ENCODE data around the gene COQ8B.

COQ8B gene

GRCh38 chr19:40717880-40718773, 1.4 kb upstream of the COQ8B start:
- Mint-ChIP-seq H3K27me3 (no peaks in the 10 kb centered on the region), H3K4me3 (peak overlapping the region; percentile 89), H3K36me3 (peaks cover 12% of the 10 kb centered on the region), H3K4me1 (peaks cover 46% of the 10 kb centered on the region), H3K9me3 (no peaks in the 10 kb centered on the region), H3K27ac (peak overlapping the region; percentile 98)
- ATAC-seq (ENCODE audit: low read depth): no peak
- DNase-seq (ENCODE audit: low spot score in 2 of 2): peak in 1 of 2 donors; percentile 23

DNA sequence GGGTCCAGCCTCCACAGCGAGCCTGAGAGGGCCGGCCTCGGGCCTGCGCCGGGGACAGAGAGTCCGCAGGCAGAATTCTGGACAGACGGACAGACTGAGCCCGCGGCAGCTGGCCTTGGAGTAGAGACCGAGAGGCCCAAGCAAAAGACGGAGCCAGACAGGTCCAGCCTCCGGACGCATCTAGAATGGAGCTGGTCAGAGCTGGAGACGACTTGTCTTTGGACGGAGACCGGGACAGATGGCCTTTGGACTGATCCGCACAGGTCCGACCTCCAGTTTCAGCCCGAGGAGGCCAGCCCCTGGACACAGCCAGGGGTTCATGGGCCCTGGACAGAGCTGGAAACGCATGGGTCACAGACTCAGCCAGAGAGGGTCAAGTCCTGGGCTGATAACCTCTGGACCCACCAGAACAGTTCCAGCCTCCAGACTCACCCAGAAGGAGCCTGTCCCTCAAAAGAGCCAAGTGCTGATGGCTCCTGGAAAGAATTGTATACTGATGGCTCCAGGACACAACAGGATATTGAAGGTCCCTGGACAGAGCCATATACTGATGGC, 716 bp upstream of the COQ8B start:
- H3K27me3 Mint-ChIP-seq: no peaks in the 10 kb centered on the region
- H3K9me3 Mint-ChIP-seq: no peaks in the 10 kb centered on the region
- peak overlapping the region; percentile 98 for H3K27ac Mint-ChIP-seq
- H3K36me3 Mint-ChIP-seq: peaks cover 14% of the 10 kb centered on the region
- no peak for DNase-seq (ENCODE audit: low spot score in 2 of 2)
- no peak for ATAC-seq (ENCODE audit: low read depth)
- peak overlapping the region; percentile 89 for H3K4me3 Mint-ChIP-seq
- H3K4me1 Mint-ChIP-seq: peaks cover 43% of the 10 kb centered on the region

- DNase-seq (ENCODE audit: low spot score in 2 of 2) (no peak), ATAC-seq (ENCODE audit: low read depth) (no peak)
- H3K4me3 Mint-ChIP-seq: peak overlapping the region; percentile 89
- H3K36me3 Mint-ChIP-seq: peaks cover 18% of the 10 kb centered on the region
- peaks cover 40% of the 10 kb centered on the region for H3K4me1 Mint-ChIP-seq
- no peaks in the 10 kb centered on the region for H3K9me3 Mint-ChIP-seq
- H3K27me3 Mint-ChIP-seq: no peaks in the 10 kb centered on the region
- H3K27ac Mint-ChIP-seq: peak overlapping the region; percentile 98
Measured at GRCh38 chr19:40716031-40716481, 630 bp downstream of the COQ8B start.

- no peaks in the 10 kb centered on the region for H3K9me3 Mint-ChIP-seq
- H3K27me3 Mint-ChIP-seq: no peaks in the 10 kb centered on the region
- H3K27ac Mint-ChIP-seq: peak overlapping the region; percentile 98
- DNase-seq (ENCODE audit: low spot score in 2 of 2) (peak; percentile 90 to 91), ATAC-seq (ENCODE audit: low read depth) (peak; percentile 68)
- peaks cover 35% of the 10 kb centered on the region for H3K4me1 Mint-ChIP-seq
- H3K36me3 Mint-ChIP-seq: peaks cover 15% of the 10 kb centered on the region
- H3K4me3 Mint-ChIP-seq: peak overlapping the region; percentile 89
Measured at GRCh38 chr19:40714441-40715299, 2.0 kb downstream of the COQ8B start.

GRCh38 chr19:40713939-40714338, 2.7 kb downstream of the COQ8B start:
- peak overlapping the region; percentile 98 for H3K27ac Mint-ChIP-seq
- no peaks in the 10 kb centered on the region for H3K27me3 Mint-ChIP-seq
- ATAC-seq (ENCODE audit: low read depth) (no peak), DNase-seq (ENCODE audit: low spot score in 2 of 2) (no peak)
- no peaks in the 10 kb centered on the region for H3K9me3 Mint-ChIP-seq
- H3K4me1 Mint-ChIP-seq: peaks cover 32% of the 10 kb centered on the region
- peaks cover 19% of the 10 kb centered on the region for H3K36me3 Mint-ChIP-seq
- H3K4me3 Mint-ChIP-seq: peak overlapping the region; percentile 89

- Mint-ChIP-seq H3K4me3 (no peak overlapping the region), H3K9me3 (no peaks in the 10 kb centered on the region), H3K36me3 (peaks cover 28% of the 10 kb centered on the region), H3K27ac (no peak overlapping the region), H3K4me1 (peaks cover 13% of the 10 kb centered on the region), H3K27me3 (no peaks in the 10 kb centered on the region)
- DNase-seq (ENCODE audit: low spot score in 2 of 2) (no peak), ATAC-seq (ENCODE audit: low read depth) (no peak)
Measured at GRCh38 chr19:40709817-40710216, 6.9 kb downstream of the COQ8B start.

DNA sequence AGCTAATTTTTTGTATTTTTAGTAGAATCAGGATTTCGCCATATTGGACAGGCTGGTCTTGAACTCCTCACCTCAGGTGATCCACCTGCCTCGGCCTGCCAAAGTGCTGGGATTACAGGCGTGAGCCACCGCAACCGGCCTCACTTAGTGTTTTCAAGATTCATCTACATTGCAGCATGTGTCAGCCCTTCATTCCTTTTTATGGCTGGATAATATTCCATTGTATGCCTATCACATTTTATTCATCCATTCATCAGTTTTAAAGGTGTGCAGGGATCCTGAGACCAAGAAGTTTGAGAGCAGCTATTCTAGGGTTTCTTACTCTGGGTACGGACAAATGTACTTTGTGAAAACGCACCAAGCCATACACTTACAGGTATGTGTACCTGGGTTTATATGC, 9.1 kb downstream of the COQ8B start:
- ATAC-seq (ENCODE audit: low read depth) (no peak), DNase-seq (ENCODE audit: low spot score in 2 of 2) (no peak)
- Mint-ChIP-seq H3K27me3 (no peaks in the 10 kb centered on the region), H3K4me1 (peaks cover 5% of the 10 kb centered on the region), H3K4me3 (no peak overlapping the region), H3K36me3 (peaks cover 34% of the 10 kb centered on the region), H3K9me3 (no peaks in the 10 kb centered on the region), H3K27ac (no peak overlapping the region)

- H3K27me3 Mint-ChIP-seq: no peaks in the 10 kb centered on the region
- no peaks in the 10 kb centered on the region for H3K9me3 Mint-ChIP-seq
- H3K27ac Mint-ChIP-seq: no peak overlapping the region
- no peak overlapping the region for H3K4me3 Mint-ChIP-seq
- peaks cover 33% of the 10 kb centered on the region for H3K36me3 Mint-ChIP-seq
- peaks cover 2% of the 10 kb centered on the region for H3K4me1 Mint-ChIP-seq
- ATAC-seq (ENCODE audit: low read depth) (no peak), DNase-seq (ENCODE audit: low spot score in 2 of 2) (no peak)
Measured at GRCh38 chr19:40705950-40706619, 10.6 kb downstream of the COQ8B start.

GRCh38 chr19:40705362-40705651, 11.4 kb downstream of the COQ8B start:
- peaks cover 32% of the 10 kb centered on the region for H3K36me3 Mint-ChIP-seq
- H3K27ac Mint-ChIP-seq: no peak overlapping the region
- no peaks in the 10 kb centered on the region for H3K4me1 Mint-ChIP-seq
- no peak overlapping the region for H3K4me3 Mint-ChIP-seq
- H3K9me3 Mint-ChIP-seq: no peaks in the 10 kb centered on the region
- no peak for ATAC-seq (ENCODE audit: low read depth)
- DNase-seq (ENCODE audit: low spot score in 2 of 2): no peak
- H3K27me3 Mint-ChIP-seq: no peaks in the 10 kb centered on the region

GRCh38 chr19:40704491-40705361, 12.0 kb downstream of the COQ8B start:
- H3K4me1 Mint-ChIP-seq: no peaks in the 10 kb centered on the region
- H3K36me3 Mint-ChIP-seq: peaks cover 32% of the 10 kb centered on the region
- no peaks in the 10 kb centered on the region for H3K27me3 Mint-ChIP-seq
- DNase-seq (ENCODE audit: low spot score in 2 of 2) (no peak), ATAC-seq (ENCODE audit: low read depth) (no peak)
- H3K27ac Mint-ChIP-seq: no peak overlapping the region
- no peaks in the 10 kb centered on the region for H3K9me3 Mint-ChIP-seq
- no peak overlapping the region for H3K4me3 Mint-ChIP-seq

DNA sequence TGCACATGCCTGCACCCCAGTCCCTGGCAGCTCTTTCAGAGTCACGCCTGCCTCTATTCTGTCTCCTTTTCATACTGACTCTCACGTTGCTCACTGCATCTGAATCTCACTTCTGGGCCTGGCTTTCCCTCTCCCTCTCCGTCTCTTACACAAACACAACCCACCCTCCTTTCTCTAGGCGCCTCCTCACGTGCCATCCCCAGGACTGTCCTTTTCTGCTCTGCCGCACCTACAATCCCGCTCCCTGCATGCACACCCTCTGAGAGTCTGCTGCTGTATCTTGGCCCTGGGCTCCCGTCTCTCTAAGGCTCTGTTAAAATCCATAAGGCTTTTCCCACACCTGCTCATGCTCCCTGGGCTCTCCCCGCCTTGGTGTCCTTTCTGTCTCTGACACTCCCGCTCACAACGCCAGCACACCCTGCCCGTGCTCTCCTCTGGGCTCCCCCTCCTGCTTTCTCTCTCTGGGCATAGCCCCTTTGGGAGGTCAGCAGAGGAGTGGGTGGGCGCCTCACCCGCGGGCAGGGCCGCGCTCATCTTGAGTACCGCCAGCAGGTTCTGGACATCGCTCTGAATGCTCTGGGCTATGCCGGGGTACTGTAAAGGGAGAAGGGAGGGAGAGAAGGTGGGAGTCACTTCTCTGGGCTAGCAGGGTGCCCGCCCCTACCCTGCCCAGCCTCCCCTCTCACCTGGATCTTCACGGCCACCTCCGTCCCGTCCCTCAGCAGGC, 13.5 kb downstream of the COQ8B start:
- Mint-ChIP-seq H3K27ac (no peak overlapping the region), H3K27me3 (no peaks in the 10 kb centered on the region), H3K9me3 (no peaks in the 10 kb centered on the region), H3K4me3 (no peak overlapping the region), H3K4me1 (no peaks in the 10 kb centered on the region), H3K36me3 (peaks cover 27% of the 10 kb centered on the region)
- no peak for DNase-seq (ENCODE audit: low spot score in 2 of 2)
- ATAC-seq (ENCODE audit: low read depth): no peak

DNA sequence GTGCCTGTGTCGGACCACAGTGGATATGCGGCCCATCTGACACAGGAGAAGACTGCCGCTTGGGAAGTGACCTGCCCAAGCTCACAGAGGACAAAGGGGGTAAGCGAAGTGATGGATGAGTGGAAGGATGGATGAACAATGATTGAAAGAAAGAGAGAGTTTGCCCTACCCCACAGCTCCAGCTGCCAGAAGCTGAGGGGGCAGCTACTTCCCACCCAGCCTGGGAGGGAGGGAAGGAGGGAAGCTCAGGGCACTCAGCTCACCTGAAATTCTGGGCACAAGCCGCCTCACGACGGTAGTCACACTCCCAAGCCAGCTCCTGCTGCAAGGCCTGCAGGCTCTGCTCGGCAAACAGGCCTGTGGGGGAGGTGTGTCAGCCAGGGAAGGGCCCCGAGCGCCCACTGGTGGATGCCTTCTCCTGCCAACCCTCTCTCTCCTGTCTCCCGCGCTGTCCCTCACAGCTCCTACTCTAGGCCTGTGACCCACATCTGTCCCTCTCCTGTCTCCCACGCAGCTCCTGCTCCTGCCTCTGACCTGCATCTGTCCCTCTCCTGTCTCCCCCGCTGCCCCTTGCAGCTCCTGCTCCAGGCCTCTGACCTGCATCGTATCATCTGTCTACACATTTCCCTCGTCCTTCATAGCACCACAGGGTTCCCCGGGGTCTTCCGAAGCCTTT, 14.2 kb downstream of the COQ8B start:
- Mint-ChIP-seq H3K9me3 (no peaks in the 10 kb centered on the region), H3K4me3 (no peak overlapping the region), H3K27ac (no peak overlapping the region), H3K36me3 (peaks cover 25% of the 10 kb centered on the region), H3K27me3 (no peaks in the 10 kb centered on the region), H3K4me1 (no peaks in the 10 kb centered on the region)
- no peak for ATAC-seq (ENCODE audit: low read depth)
- no peak for DNase-seq (ENCODE audit: low spot score in 2 of 2)
